ENCODE measurements around the gene UBE2H. TPM values are rescaled to one million over a fixed set of nuclear protein-coding genes. Genes with fewer than 3 reads are reported as not detected.

Gene UBE2H
- total and polyA plus RNA-seq, 10 of the 15 experiments (the other 5 are each of a cell fraction or from before 2014, with no cell fraction given): 15.6 to 75.5 (median 32.8) TPM

- no peak overlapping the region for H3K27ac ChIP-seq (ENCODE audit: control insufficient read depth, insufficient read depth)
- TF ChIP-seq SIX5 (IDR thresholded peaks at IDR 0.05; ENCODE audit: low read depth, low read length, severe bottlenecking) (no peak), WRNIP1 (IDR thresholded peaks at IDR 0.05; ENCODE audit: borderline replicate concordance, low read depth, low read length) (no peak), ZBTB40 (IDR thresholded peaks at IDR 0.05; ENCODE audit: borderline replicate concordance) (no peak), BCL11A (IDR thresholded peaks at IDR 0.05; ENCODE audit: low read depth, low read length) (no peak), ZZZ3 (IDR thresholded peaks at IDR 0.05; ENCODE audit: control insufficient read depth, insufficient read length, low read depth) (no peak), FOXM1 (IDR thresholded peaks at IDR 0.05; ENCODE audit: low read depth, low read length) (no peak), SREBF1 (IDR thresholded peaks at IDR 0.05; ENCODE audit: low read length) (no peak), CHD2 (IDR thresholded peaks at IDR 0.05; ENCODE audit: borderline replicate concordance, low read depth, low read length) (no peak), SIN3A (IDR thresholded peaks at IDR 0.05; ENCODE audit: low read depth, low read length) (no peak)
- H3K36me3 ChIP-seq (ENCODE audit: control insufficient read depth in 2 of 2, insufficient read depth in 2 of 2, low read length in 1 of 2): no peaks in the 10 kb centered on the region
- ATAC-seq: no peak
- H2AFZ ChIP-seq (ENCODE audit: control insufficient read depth, low read depth, low read length): no peak overlapping the region
- intact Hi-C loops (cut with micrococcal nuclease; ENCODE audit: unreplicated experiment): no loop called here
- no peaks in the 10 kb centered on the region for H4K20me1 ChIP-seq (ENCODE audit: control insufficient read depth, insufficient read depth)
- no peak overlapping the region for H3K9ac ChIP-seq (ENCODE audit: control insufficient read depth, insufficient read depth, low read length)
- POLR2A ChIA-PET: no interaction called here
- no peaks in the 10 kb centered on the region; a peak in 3 of 4 replicates for H3K27me3 ChIP-seq (replicated peaks in 1 of 2; ENCODE audit: control insufficient read depth in 2 of 2, insufficient read depth in 2 of 2, low read length in 1 of 2)
- WGBS (ENCODE audit: insufficient coverage, insufficient replicate concordance, low lambda C conversion rate, missing lambda C conversion rate): 32% methylated on average over 7 of the region's 7 CpGs
- SMC1A ChIA-PET (ENCODE audit: uncharacterized antibody, unreplicated experiment): no interaction called here
- CTCF ChIA-PET: no interaction called here
- no peaks in the 10 kb centered on the region for H3K9me3 ChIP-seq (replicated peaks; ENCODE audit: control insufficient read depth, insufficient read depth, low read length)
- no TSS peak for BruUV-seq (replicated peaks)
- FAIRE-seq: no peak
- no peak overlapping the region for H3K4me3 ChIP-seq
- in situ Hi-C loops (cut with MboI): no loop called here
- DNase-seq (ENCODE audit: low read depth, low spot score): no peak
- H3K4me2 ChIP-seq (ENCODE audit: control insufficient read depth, insufficient read depth): no peak overlapping the region
- H3K4me1 ChIP-seq (ENCODE audit: control insufficient read depth, insufficient read depth, low read length): no peaks in the 10 kb centered on the region
- RAD21 ChIA-PET (ENCODE audit: unreplicated experiment): no interaction called here
- no peaks in the 10 kb centered on the region for H3K79me2 ChIP-seq (ENCODE audit: control insufficient read depth, insufficient read depth, low read length)
Observed at GRCh38 chr7:129797214-129797789, 155.5 kb downstream of the UBE2H start.

Data from GM12878 (cell line).